ENCODE data around the gene KCNJ4.

The KCNJ4 gene

GRCh38 chr22:38467438-38467903, 12.5 kb upstream of the KCNJ4 start:
- no peak for TF ChIP-seq CTCF (IDR thresholded peaks at IDR 0.05; ENCODE audit: low read depth, low read length, missing control alignments)
- H3K4me3 ChIP-seq (ENCODE audit: low read depth, low read length), result peak overlapping the region; percentile 67
- DNase-seq (ENCODE audit: low read depth), result no peak
- in situ Hi-C loops (cut with HindIII; ENCODE audit: low sequenced_read_pairs), result no loop called here

GRCh38 chr22:38465673-38466490, 10.9 kb upstream of the KCNJ4 start:
- TF ChIP-seq CTCF (IDR thresholded peaks at IDR 0.05; ENCODE audit: low read depth, low read length, missing control alignments), result no peak
- in situ Hi-C loops (cut with HindIII; ENCODE audit: low sequenced_read_pairs), result no loop called here
- H3K4me3 ChIP-seq (ENCODE audit: low read depth, low read length), result no peak overlapping the region
- no peak for DNase-seq (ENCODE audit: low read depth)

- no peak for DNase-seq (ENCODE audit: low read depth)
- in situ Hi-C loops (cut with HindIII; ENCODE audit: low sequenced_read_pairs), result no loop called here
- no peak overlapping the region for H3K4me3 ChIP-seq (ENCODE audit: low read depth, low read length)
- no peak for TF ChIP-seq CTCF (IDR thresholded peaks at IDR 0.05; ENCODE audit: low read depth, low read length, missing control alignments)
Measured at GRCh38 chr22:38464992-38465672, 10.1 kb upstream of the KCNJ4 start.

- in situ Hi-C loops (cut with HindIII; ENCODE audit: low sequenced_read_pairs), result no loop called here
- no peak overlapping the region for H3K4me3 ChIP-seq (ENCODE audit: low read depth, low read length)
- no peak for DNase-seq (ENCODE audit: low read depth)
- no peak for TF ChIP-seq CTCF (IDR thresholded peaks at IDR 0.05; ENCODE audit: low read depth, low read length, missing control alignments)
Measured at GRCh38 chr22:38462960-38463784, 8.2 kb upstream of the KCNJ4 start.

GRCh38 chr22:38461414-38462081, 6.5 kb upstream of the KCNJ4 start:
- peak; percentile 62 for DNase-seq (ENCODE audit: low read depth)
- in situ Hi-C loops (cut with HindIII; ENCODE audit: low sequenced_read_pairs), result no loop called here
- no peak overlapping the region for H3K4me3 ChIP-seq (ENCODE audit: low read depth, low read length)
- TF ChIP-seq CTCF (IDR thresholded peaks at IDR 0.05; ENCODE audit: low read depth, low read length, missing control alignments), result no peak

GRCh38 chr22:38461057-38461413, 6.0 kb upstream of the KCNJ4 start:
- no peak overlapping the region for H3K4me3 ChIP-seq (ENCODE audit: low read depth, low read length)
- no peak for TF ChIP-seq CTCF (IDR thresholded peaks at IDR 0.05; ENCODE audit: low read depth, low read length, missing control alignments)
- in situ Hi-C loops (cut with HindIII; ENCODE audit: low sequenced_read_pairs), result no loop called here
- DNase-seq (ENCODE audit: low read depth), result no peak

Data from astrocyte of the cerebellum (primary cell).